GM21515 (cell line): ENCODE data around the gene INTS6.

ENCODE experiments used
- ATAC-seq: cut with Tn5 transposase; IDR thresholded peaks from one replicate; pipeline ENCODE4 v1.9.1; 2021; ENCODE audit not compliant: unreplicated experiment

Gene INTS6

DNA sequence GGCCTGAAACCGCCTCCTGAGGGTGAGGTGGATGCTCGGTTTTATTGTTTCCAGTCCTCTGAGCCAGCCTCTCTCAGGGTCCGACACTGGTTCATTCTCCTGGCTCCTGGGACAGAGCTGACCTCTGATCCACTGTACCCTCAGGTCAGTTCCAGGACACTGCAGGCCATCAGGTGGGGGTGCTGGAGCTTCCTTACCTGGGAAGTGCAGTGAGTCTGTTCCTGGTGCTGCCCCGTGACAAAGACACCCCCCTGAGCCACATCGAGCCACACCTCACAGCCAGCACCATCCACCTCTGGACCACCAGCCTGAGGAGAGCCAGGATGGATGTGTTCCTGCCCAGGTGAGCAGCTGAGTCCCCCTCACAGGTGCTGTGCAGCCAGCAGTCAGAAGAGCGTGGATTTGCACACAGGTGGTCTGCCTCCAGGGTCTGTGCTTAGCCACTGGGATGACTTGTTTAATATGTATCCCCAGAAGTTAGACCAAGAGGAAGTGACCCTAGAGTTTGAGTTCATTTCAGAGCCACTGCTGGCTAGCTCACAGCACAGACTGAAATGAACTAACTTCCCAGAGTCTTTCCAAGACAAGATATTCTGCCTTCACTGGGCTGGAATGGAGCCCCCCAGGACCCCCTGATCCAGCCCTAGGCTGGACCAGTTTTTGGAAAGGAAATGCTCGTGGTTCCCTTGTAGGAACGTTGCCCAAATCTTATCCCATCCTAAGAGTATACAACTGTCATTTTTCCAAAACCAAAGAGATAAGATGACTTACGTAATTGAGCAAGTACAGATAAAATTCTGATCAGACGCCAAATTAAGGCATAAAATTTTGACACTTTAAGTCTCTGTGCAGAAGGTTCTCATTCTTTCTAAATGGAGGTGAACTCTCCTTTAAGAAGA is 104.5 kb downstream of the INTS6 start:
- ATAC-seq, result no peak

DNA sequence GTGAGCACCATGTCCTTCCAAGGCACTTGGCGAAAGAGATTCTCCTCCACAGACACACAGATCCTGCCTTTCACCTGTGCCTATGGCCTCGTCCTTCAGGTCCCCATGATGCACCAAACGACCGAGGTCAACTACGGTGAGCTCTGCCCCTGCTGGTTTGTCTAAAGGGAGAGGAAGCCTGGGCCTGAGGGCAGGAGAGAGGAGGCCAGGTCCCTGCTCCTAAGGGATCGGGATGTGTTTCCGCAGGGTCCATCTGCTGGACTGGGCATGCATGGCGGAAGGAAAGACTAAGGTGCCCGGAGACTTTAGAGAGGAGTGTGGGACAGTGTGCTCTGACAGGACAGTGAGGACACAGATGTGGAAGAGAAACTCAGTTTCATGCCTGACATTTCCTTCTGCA is 105.7 kb downstream of the INTS6 start:
- no peak for ATAC-seq

DNA sequence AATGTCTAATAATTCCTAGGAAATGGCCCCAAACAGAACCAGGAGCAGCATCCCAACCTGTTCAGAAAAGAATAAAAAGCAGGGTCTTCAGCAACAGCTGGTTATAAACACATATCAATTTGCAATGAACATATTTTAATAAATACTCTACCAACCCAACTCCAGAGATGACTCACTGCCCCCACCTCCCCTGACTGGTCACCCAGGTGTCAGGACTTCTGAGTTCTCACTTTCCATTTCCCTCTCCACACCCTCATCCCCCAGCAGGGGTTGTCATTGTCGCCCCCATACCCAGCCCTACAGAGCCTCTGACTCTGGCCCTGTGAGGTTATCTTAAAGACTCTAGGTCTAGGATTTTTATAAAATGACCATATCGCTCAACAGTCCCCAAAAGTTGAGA is 106.4 kb downstream of the INTS6 start:
- ATAC-seq, result no peak

DNA sequence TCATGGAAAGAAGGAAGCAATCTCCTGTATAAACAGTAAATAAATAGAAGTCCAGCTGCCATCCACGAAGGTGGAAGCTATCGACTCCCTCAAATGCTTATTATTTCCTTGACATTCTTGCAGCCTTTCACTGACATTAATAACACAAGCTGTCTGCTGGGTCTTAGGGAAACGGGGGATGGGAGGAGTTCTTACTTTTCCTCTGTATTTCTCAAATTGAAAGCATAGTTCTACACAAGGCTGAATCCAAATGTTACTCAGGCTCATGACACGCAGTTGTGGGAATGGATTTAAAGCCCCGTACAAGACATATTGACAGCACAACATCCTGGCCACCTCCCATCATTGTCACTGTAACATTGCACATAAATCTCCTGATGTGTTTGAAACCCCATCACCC is 109.4 kb downstream of the INTS6 start:
- no peak for ATAC-seq

DNA sequence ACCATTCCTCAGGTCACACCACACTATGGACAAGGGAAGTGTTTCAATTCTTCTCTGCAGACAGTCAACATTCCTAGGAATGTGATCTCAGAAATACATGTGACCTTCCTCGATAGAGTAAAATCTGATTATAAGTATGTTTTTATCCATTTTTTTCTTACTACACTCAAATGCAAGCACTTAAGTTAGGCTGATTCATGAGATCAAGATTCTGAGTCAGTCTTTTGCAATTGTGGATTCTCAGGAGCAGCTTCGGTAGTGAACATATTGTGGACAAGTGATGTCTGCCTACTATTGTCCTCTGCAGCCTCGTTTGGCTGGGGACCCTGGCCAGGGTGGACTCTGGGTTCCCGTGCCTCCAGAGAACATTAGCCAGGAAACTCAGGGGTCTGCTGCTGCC is 110.1 kb downstream of the INTS6 start:
- ATAC-seq, result no peak

DNA sequence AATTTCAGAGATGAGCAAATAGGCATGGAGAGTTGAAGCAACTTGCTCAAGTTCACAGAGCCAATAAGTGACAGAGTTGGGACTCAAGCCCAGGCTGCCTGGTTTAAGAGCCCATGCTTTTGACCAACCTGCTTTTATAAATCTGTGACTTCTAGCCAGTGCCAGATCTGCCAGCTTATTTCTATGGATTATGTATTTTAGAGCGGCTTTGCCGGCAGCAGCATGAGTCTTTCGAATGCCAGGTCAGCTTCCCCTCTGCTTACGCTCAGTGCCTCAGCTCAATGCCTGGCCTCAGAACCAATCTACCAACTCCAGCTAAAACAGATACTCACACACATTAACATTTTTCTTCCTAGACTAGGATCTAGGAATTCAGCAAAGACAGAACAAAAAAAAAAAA is 111.0 kb downstream of the INTS6 start:
- no peak for ATAC-seq

DNA sequence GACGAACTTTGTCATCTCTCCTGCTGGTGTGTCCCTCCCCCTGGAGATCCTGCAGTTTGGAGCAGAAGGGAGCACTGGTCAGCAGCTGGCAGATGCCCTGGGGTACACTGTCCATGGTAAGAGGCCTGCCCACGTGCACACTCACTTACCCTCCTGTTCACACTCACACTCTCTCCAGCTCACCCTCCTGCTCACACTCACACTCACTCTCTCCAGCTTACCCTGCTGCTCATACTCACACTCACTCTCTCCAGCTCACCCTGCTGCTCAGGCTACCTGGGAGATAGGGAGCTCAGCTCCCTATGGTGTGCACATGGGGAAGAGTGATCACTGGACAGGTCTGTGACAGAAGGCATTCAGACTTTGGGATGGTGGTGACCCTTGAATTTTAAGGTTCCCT is 111.6 kb downstream of the INTS6 start:
- no peak for ATAC-seq

DNA sequence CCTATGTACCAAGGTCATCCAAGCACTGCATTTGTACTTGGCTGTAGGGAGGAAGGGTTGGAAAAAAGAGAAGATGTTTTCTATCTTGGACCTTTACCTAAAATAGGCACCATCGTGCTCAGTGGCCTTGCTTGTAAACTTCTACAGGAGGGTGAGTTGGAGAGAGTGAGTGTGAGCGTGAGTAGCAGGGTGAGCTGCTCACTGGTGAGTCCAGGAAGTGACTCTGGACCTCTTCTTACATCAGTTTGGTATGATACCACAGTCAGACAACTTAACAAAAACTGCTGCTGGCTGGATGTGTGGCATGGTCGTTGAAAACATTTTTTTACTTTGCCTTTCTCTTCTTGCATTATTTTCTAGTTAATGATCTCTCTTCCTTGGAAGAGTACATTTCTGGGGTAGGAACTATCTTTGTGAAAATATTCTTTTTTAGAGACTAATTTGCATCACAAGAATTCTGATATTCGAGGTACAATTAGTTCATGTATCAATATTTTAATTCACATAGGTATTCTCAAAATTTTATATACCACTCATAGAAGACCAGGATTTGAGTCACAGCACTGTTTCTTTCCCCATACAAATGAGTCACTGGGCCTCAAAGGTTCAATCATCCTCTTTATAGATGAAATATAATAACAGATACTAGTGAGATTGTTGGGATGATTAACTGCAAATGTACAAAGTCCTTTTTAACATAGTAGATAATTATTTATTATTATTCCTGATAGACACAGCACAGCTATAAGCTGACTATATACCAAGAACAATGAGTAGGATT is 112.7 kb downstream of the INTS6 start:
- ATAC-seq, result no peak

DNA sequence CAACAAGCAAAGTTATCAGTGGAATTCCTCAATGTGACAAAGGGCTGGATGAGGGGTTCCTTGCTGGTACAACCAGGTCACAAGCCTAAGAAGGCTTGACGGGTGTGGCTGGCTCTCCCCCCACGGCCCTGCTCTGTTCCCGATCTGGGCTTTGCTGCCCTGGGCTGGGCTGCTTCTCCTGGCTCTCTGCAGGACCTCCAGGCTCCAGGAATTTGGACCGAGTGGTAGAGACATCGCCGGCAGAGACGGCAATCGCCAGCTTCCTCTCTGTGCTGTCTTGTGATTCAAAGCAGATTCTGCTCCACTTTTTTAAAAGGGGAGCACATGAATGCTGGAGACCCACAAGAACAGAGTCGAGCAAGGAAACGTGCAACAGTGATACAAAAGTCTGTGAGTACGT is 113.5 kb downstream of the INTS6 start, which contains the start of gene SERPINE3:
Gene SERPINE3 (plus strand): TSS at position 338 of the 400 bp plus-strand sequence. CDS start 1,401 bp downstream, outside the sequence.
- no peak for ATAC-seq

DNA sequence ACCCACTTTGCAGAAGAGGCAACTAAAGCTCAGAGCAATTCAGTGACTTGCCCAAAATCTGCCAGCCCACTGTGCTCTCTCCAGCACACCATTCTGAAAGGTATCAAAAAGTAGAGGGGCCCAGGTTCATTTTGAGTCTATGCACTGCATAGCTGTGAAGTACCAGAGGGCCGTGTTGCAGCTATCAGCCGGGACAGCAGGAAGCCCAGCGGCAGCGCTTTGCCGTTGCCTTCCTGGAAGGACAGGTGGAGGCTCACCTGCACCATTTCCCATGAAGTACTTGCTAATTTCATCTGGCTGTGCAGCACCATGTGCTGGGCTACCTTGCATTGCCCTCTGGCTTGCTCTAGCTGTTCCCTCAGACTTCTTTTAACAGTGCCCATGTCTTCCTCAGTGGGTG is 116.1 kb downstream of the INTS6 start:
- no peak for ATAC-seq

DNA sequence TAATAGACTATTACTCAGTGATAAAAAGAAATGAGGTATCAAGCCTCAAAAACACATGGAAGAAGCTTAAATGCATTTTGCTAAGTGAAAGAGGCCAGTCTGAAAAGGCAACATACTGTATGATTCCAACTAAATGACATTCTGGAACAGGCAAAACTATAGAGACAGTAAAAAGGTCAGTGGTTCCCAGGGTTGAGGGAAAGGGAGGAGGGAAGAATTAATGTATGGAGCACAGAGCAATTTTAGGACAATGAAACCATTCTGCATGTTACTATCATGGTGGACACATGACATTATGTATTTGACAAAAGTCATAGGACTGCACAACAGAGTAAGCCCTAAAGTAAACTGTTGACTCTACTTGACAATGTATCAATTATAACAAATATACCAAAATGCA is 119.0 kb downstream of the INTS6 start:
- no peak for ATAC-seq

DNA sequence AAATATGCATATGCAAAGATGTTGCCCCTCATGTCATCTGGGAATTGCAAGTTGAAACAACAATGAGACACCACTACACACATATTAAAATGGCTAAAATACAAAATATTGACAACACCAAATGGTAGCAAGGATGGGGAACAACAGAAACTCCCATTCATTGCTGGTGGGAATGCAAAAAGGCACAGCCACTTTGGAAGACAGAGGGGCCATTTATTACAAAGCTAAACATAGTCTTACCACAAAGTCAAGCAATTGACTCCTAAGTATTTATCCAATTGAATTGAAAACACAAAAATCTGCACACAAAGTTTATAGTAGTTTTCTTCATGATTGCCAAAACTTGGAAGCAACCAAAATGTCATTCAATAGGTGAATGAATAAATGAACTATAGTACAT is 119.4 kb downstream of the INTS6 start:
- ATAC-seq, result no peak

DNA sequence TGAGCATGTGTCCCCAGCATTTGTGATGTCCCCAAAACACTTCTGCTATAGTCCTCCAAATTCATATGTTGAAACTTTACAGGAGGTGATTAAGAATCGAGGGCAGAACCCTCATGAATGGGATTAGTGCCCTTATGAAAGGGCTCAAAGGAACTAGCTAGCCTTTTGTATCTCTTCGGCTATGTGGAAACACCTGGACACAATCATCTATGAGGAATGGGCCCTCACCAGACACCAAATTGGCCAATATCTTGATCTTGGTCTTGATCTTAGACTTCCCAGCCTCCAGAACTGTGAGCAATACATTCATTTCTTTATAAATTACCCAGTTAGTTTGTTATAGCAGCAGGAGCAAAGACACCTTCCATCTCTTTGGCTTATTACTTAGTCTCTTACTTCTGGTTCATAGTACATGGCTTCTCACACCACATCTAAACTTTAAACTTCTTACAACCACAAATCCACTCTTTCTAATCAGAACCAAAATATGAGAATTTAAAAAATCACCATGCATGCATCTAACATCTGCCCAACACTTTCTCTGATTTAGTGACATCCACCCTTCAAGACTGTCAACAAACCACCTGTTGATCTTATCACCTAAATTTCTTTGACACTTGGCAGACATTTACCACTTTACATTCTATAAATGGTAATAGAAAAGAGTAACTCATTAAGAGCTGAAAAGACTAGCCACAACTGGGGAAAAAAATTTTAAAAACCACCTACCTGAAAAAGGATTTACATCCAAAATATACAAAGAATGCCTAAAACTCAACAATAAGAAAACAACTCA is 120.1 kb downstream of the INTS6 start:
- no peak for ATAC-seq

DNA sequence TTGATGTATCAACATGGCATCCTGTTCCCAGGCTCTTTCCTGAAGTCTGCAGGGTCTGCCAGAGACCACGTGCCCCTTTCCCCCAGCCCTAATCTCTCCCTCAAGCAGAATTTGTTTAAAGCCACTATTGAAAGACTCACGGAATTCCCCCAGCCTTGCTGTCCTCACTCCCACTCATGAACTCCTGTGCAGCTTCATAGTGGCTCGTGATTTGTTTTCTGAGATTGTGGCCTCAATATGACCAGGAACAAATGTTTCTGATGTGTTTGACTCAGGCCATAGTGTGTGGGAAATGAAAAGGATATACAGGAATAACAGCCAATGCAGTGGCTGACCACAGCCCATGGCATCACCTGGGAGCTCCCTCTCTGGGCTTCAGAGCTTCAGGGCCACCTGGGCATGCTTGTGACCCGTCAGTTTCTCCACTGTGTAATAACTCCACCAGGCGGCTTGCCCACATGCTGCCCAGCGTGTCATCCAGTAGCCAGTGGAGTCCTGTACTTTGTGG is 121.4 kb downstream of the INTS6 start:
- ATAC-seq, result no peak

DNA sequence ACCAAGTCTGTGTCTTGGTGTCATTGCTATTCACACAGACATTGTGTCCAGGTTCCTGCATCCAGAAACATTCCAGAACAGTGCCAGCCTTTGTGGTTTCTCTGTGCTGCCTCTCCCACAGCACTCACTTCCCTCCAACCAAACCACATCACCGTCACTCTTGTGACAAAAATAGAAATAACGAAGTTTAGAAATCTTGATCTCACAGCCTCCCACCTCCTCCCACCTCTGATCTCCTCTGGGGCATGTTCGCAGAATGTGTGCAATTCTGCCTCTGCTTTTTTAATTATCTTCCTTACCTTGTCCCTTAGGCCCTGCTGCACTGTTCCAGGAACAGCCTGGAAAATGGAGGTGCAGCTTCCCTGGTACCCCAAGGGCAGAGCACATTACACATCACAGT is 122.0 kb downstream of the INTS6 start:
- ATAC-seq, result no peak

DNA sequence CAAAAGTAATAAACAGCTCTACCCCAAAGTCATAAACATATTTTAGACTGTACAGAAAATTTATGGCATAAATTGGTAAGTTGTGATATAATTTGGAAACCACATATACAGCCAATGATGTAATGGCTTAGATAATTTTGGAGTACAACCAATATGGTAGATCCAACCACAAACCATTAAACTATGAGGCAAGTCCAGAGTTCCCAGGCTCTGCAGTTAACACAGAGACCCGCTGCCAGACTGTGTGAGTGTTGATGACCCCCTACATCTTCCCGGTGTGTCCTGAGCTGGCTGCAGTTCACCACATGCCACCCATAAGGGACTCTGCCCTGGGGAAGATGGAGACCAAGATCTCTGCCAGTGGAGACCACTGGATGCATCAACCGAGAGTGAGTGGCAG is 123.2 kb downstream of the INTS6 start:
- no peak for ATAC-seq

DNA sequence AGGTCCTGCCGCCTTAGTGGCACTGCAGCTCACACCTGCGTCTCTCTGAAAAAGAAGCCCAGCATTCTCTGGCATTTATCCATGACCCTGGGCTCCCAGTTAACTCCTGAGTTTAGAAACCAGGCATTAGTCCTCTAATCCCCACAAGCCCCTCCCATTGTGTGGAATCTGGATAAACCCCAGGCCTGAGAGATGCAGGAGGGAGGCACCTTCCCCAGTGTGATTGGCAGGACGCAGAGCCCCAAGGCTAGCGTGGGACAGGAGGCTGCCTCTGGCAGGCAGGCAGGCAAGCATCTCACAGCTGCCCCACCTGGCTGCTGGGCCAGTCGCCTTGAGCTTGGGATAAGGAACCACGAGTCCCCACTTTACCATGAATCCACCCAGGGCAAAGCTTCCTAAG is 124.3 kb downstream of the INTS6 start:
- ATAC-seq, result no peak

DNA sequence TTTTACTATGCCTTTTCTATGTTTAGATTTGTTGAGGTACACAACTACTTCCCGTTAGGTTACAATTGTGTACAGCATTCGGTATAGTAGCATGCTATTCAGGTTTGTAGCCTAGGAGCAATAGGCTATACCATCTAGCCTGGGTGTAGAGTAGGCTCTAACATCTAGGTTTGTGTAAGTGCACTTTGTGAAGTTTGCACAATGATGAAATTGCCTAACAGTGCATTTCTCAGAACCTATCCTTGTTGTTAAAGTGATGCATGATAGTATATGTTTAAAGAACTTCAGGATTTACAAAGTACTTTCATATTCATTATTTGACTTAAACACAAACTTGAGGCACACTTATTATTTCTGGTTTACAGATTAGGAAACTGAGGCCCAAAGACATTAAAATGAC is 124.9 kb downstream of the INTS6 start:
- ATAC-seq, result no peak

DNA sequence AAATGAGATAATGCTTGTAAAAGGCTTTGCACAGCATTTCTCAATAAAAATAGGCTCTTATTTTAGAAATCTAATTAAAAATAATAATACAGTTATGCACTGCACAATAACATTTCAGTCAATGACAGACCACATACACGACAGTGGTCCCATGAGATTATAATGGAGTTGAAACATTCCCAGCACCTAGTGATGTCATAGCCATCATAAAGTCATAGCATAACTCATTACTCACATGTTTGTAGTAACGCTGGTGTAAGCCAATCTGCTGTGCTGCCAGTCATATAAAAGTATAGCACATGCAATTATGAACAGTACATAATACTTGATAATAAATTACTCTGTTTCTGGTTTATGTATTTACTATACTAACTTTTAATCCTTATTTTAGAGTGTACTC is 126.1 kb downstream of the INTS6 start:
- no peak for ATAC-seq

DNA sequence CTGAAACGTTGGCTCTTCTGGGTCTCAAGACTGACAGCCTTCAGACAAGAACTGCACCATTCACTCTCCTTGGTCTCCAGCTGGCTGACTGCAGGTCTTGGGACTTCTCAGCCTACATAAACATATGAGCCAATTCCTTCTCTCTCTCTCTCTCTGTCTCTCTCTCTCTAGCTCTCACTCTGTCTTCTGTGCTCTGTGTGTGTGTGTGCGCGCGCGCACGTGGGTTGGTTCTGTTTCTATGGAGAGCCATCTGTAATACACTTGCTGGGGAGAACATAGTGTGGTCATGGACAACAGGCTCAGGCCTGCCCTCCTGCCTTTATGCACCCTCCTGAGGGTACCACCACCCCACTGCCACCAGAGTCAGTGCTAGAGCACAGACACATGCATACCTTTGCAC is 127.0 kb downstream of the INTS6 start:
- no peak for ATAC-seq

DNA sequence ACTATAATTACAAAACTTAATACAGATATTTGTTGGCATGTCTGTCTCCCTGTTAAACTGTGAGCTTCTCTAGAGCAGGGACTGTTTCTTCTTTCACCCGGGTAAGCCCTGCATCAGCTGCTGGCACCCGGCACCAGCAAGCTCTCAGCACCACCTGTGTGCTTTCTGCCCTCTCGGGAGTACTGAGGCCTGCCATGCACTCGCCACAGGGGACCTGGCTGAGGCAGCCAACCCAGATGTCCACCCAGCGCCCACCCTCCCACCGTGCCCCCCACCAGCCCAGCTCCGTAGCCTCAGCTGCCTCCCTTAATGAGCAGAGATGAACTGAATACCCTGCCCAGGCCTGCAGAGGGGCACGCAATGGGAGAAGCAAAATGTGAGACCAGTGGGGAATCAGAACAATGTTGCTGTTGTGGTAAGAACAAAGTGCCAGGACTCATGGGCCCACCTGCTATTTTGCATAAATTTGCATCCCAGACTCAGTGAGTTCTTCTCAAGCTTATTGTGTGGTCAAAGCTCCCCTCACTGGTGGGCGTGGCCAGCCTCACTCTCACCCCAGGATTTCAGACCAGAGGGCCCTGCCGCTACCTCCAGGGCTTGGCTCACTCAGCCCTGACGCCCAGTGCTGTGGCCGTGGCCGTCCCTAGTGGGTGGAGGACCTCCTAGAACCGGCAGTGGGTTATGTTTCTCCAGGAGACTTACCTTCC is 128.0 kb downstream of the INTS6 start:
- ATAC-seq, result no peak
